Prostate gland (tissue), 2 donors: Measurements from ENCODE around the gene DTX4.

Experiments used
- POLR2A ChIP-seq: fragments of 450-650 bp; IDR thresholded peaks from one replicate; pipeline ENCODE4 v1.6.1; 2016; ENCODE audit warnings: antibody characterized with exemption, mild to moderate bottlenecking
- TF ChIP-seq, protein P1 (sequence below), 4 experiments: fragments of 200-600 bp in 2 of 4; fragments of 450-650 bp in 2 of 4; sonication (generic) in 2 of 4; IDR thresholded peaks; 1 replicate in 3 of 4; 2 replicates in 1 of 4; pipeline ENCODE4 v1.5.1; 2016 to 2019; ENCODE audit warnings: antibody characterized with exemption in 4 of 4, mild to moderate bottlenecking in 2 of 4, moderate library complexity in 2 of 4

DNA sequence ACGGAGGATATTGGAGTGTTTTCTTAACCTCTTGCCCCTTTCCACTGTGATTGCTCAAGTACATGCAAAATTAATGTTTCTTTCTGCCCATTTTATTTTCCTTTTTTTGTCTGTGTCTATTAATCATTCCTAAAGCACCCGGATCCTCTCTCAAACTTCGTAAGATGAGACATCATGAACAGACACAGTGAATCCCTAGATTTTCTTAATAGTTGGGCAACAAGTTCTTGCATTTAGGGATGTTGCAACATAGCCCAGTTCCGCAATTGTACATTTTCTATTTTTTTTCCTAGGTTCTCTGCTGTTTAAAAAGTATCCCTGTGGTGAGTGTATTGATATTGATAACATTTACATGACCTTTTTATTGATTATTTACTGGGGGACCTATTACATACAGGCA, 26.4 kb upstream of the DTX4 start:
- TF ChIP-seq, protein P1, sequence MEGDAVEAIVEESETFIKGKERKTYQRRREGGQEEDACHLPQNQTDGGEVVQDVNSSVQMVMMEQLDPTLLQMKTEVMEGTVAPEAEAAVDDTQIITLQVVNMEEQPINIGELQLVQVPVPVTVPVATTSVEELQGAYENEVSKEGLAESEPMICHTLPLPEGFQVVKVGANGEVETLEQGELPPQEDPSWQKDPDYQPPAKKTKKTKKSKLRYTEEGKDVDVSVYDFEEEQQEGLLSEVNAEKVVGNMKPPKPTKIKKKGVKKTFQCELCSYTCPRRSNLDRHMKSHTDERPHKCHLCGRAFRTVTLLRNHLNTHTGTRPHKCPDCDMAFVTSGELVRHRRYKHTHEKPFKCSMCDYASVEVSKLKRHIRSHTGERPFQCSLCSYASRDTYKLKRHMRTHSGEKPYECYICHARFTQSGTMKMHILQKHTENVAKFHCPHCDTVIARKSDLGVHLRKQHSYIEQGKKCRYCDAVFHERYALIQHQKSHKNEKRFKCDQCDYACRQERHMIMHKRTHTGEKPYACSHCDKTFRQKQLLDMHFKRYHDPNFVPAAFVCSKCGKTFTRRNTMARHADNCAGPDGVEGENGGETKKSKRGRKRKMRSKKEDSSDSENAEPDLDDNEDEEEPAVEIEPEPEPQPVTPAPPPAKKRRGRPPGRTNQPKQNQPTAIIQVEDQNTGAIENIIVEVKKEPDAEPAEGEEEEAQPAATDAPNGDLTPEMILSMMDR (IDR thresholded peaks at IDR 0.05) = no peak
- TF ChIP-seq POLR2A = no peak
